CD4-positive, alpha-beta T cell treated with Interleukin-10 for 1 hour (primary cell): ENCODE data around the gene SF3B5.
"Not testable (repeated sequence)": the region's sequence is repeated elsewhere in the genome, so short reads cannot be mapped to it uniquely, and the experiment has no call there.

Experiments used
- DNase-seq: peaks from one replicate; pipeline ENCODE4 v3.0.0-alpha.2; 2020

Gene SF3B5

GRCh38 chr6:144062786-144063185, 32.6 kb downstream of the SF3B5 start:
- DNase-seq: no peak

DNA sequence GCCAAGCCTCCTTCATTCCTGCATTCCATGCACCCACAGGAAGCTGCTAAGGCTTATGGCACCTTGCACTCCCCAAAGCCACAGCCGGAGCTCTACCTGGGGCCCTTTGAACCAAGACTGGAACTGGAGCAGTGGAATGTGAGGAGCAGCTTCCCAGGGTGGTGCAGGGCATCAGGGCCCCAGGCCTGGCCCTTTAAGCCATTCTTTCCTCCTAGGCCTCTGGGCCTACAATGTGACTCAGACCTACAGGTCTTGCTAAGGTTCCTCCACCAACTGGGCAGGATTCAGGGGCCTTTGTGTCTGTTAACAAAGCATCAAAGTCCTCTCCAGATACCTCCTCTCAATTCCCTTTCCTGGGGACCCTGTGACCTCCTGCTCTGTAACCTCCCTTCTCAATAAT, 36.2 kb downstream of the SF3B5 start:
- DNase-seq: no peak

GRCh38 chr6:144055121-144055931, 40.0 kb downstream of the SF3B5 start:
- DNase-seq: peak; percentile 68

DNA sequence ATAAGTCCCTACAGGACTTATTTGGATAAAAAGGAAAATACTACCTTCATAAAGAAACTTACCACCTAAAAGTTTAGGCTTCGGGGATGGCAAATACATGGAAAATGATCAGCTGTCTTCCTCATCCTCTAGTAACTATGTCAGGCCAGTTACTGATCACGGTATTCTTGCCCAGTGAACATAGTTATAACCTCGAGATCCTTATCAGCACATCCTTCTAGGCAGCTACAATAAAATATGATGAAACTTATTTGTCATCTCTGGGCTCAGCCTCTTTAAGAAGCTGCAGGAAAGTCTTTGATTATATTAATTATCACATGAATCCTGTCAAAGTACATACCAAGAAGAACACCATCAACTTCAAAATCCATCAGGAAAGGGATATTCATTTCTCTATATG, 41.8 kb downstream of the SF3B5 start:
- no peak for DNase-seq

DNA sequence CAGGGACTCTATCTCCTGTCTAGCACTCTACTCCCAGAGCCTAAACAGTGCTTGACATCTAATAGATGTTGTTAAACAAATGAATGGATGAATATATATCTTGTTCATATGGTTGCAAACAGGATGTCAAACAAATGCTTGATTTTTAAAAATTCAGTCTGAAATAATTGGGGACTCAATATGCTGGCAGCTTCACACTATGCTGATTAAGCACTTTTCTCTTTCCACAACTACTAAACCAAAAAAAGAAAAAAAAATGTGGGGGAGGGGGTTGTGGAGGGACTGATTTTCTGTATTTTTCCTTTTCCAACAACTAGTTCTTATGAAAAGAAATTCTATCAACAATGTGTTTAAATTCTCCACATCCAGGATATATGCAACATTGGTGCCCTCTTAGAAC, 42.9 kb downstream of the SF3B5 start:
- DNase-seq: no peak

GRCh38 chr6:144049386-144049785, 46.0 kb downstream of the SF3B5 start:
- DNase-seq: no peak

GRCh38 chr6:144047688-144048087, 47.7 kb downstream of the SF3B5 start:
- no peak for DNase-seq

DNA sequence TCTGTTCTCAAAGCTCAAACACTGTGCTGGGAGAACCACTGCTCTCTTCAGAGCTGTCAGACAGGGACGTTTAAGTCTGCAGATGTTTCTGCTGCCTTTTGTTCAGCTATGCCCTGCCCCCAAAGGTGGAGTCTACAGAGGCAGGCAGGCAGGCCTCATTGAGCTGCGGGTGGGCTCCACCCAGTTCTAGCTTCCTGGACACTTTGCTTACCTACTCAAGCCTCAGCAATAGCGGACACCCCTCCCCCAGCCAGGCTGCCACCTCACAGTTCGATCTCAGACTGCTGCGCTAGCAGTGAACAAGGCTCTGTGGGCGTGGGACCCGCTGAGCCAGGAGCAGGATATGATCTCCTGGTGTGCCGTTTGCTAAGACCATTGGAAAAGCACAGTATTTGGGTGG, 48.7 kb downstream of the SF3B5 start:
- DNase-seq: not testable (repeated sequence)

- DNase-seq: not testable (repeated sequence)
Observed at GRCh38 chr6:144044989-144045388, 50.4 kb downstream of the SF3B5 start.
